Mesendoderm (in vitro differentiated cells): ENCODE data around the gene ZFHX2.

ENCODE experiments used
- DNase-seq: peaks from one replicate; pipeline ENCODE4 v3.0.0; 2013
- H2AK5ac ChIP-seq: 2 replicates; pipeline ENCODE4 v1.6.1; 2013; ENCODE audit warnings: low read length, inconsistent platforms
- H2BK120ac ChIP-seq: 2 replicates; pipeline ENCODE4 v1.6.1; 2013; ENCODE audit warnings: low read depth, mild to moderate bottlenecking, low read length, moderate library complexity, mixed read lengths
- H2BK15ac ChIP-seq: replicated peaks from 2 replicates; pipeline ENCODE4 v1.6.1; 2013; ENCODE audit warnings: low read depth, mild to moderate bottlenecking, moderate library complexity
- H2BK5ac ChIP-seq: 2 replicates; pipeline ENCODE4 v1.6.1; 2013; ENCODE audit warnings: low read length, inconsistent platforms
- H3K18ac ChIP-seq: 2 replicates; pipeline ENCODE4 v1.6.1; 2013; ENCODE audit warnings: mild to moderate bottlenecking, low read length, mixed read lengths
- H3K23ac ChIP-seq: one replicate; pipeline ENCODE4 v1.6.1; 2013; ENCODE audit warnings: low read length
- H3K27ac ChIP-seq: 2 replicates; pipeline ENCODE4 v1.5.1; 2013; ENCODE audit warnings: low read depth, mild to moderate bottlenecking, inconsistent platforms, low read length, moderate library complexity
- H3K27me3 ChIP-seq: 2 replicates; pipeline ENCODE4 v1.6.1; 2013; ENCODE audit warnings: low read length, control low read depth, mild to moderate bottlenecking, inconsistent platforms; ENCODE audit not compliant: insufficient read depth, poor library complexity
- H3K36me3 ChIP-seq: 2 replicates; pipeline ENCODE4 v1.6.1; 2013; ENCODE audit warnings: low read length, inconsistent platforms; ENCODE audit not compliant: control insufficient read depth, insufficient read depth
- H3K4ac ChIP-seq: one replicate; pipeline ENCODE4 v1.6.1; 2013; ENCODE audit warnings: low read depth, mild to moderate bottlenecking, low read length, moderate library complexity
- H3K4me1 ChIP-seq: 2 replicates; pipeline ENCODE4 v1.6.1; 2013; ENCODE audit warnings: low read depth, low read length, inconsistent platforms; ENCODE audit not compliant: control insufficient read depth
- H3K4me2 ChIP-seq: 2 replicates; pipeline ENCODE4 v1.6.1; 2013; ENCODE audit warnings: low read length
- H3K4me3 ChIP-seq: 2 replicates; pipeline ENCODE4 v1.5.1; 2013; ENCODE audit warnings: mild to moderate bottlenecking, low read length
- H3K56ac ChIP-seq: one replicate; pipeline ENCODE4 v1.6.1; 2013; ENCODE audit warnings: low read length
- H3K79me1 ChIP-seq: 2 replicates; pipeline ENCODE4 v1.6.1; 2013; ENCODE audit warnings: low read length, inconsistent platforms
- H3K79me2 ChIP-seq: 2 replicates; pipeline ENCODE4 v1.6.1; 2013; ENCODE audit warnings: mild to moderate bottlenecking, low read length; ENCODE audit not compliant: control insufficient read depth, insufficient read depth
- H3K9ac ChIP-seq: 2 replicates; pipeline ENCODE4 v1.6.1; 2013; ENCODE audit warnings: low read length, inconsistent platforms
- H4K5ac ChIP-seq: one replicate; pipeline ENCODE4 v1.6.1; 2013; ENCODE audit warnings: low read length
- H4K8ac ChIP-seq: one replicate; pipeline ENCODE4 v1.6.1; 2013; ENCODE audit warnings: low read depth, mild to moderate bottlenecking, control low read depth, low read length, moderate library complexity
- WGBS: extraction: QIAGEN DNeasy Blood & Tissue Kit; methylation state at CpG from one replicate; pipeline ENCODE4 v1.1.7; 2013; ENCODE audit warnings: low lambda C conversion rate, missing lambda C conversion rate; ENCODE audit not compliant: insufficient coverage; ENCODE audit errors: extremely low coverage; 5-methylcytosine and 5-hydroxymethylcytosine counted together

The ZFHX2 gene

DNA sequence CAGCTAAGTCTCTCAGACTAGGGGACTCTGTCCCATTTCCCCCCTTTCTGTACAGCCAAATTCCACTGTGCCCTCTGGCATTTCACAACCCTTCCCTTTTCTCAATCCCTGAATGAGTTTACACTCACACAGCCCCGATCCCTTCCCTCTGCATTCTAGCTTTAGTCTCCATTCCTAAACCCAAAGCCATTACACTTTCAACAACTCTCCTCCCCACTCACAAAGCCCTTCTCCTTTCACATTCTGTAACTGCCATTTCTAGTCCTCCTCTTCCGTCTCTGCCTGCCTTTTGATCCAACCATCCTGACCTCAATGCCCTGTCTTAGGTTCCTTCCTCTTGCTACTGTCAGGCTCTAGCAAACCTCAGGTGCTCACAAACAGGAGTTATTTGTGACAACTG is 3.6 kb downstream of the ZFHX2 start:
- no peak overlapping the region for H2BK15ac ChIP-seq
- H3K4me2 ChIP-seq = no peak overlapping the region
- H2AK5ac ChIP-seq = no peak overlapping the region
- H3K27ac ChIP-seq = no peak overlapping the region
- H3K4ac ChIP-seq = no peak overlapping the region
- WGBS = no CpG with 5 or more reads among the region's 2 CpGs
- H3K36me3 ChIP-seq = no peaks in the 10 kb centered on the region
- H3K4me3 ChIP-seq = no peak overlapping the region
- H2BK120ac ChIP-seq = no peak overlapping the region
- H3K56ac ChIP-seq = peak overlapping the region; percentile 0
- H3K4me1 ChIP-seq = peaks cover 22% of the 10 kb centered on the region
- no peak overlapping the region for H3K23ac ChIP-seq
- no peak overlapping the region for H2BK5ac ChIP-seq
- peaks cover 11% of the 10 kb centered on the region for H3K79me2 ChIP-seq
- DNase-seq = peak; percentile 18
- H3K27me3 ChIP-seq = no peaks in the 10 kb centered on the region
- no peak overlapping the region for H4K5ac ChIP-seq
- peak overlapping the region; percentile 1 for H3K9ac ChIP-seq
- no peak overlapping the region for H3K18ac ChIP-seq
- H3K79me1 ChIP-seq = peaks cover 2% of the 10 kb centered on the region
- H4K8ac ChIP-seq = no peak overlapping the region

DNA sequence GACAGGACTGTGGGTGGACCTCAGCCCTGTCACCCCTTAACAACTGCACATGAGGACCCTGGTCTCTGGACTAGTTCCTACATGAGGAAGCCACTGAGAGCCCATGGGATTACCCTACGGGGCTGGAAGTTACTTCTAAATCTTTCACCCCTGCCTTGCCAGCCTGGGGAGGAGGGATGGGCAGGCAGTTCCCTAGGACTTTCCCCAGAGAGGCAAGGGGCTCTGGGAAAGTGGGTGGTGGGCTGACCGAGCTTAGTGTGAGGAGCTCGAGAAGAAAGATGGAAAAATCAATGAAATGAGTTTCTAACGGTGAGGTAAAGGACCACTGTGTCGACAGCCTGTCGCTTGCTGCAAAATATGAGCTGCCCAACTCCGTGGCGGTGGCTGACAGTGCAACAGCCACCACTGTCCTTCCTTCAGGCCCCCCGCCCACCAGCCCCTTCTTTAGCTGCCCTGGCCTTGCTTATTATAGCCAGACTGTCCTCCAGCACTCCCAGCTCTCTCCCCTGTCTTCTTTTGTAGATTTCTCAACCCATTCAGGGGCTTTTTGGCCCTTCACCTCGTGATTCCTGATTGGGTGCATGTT is 5.0 kb downstream of the ZFHX2 start:
- Histone ChIP-seq H3K4me2 (no peak overlapping the region), H3K4ac (no peak overlapping the region), H3K79me2 (peaks cover 11% of the 10 kb centered on the region), H3K36me3 (no peaks in the 10 kb centered on the region), H3K9ac (no peak overlapping the region), H2BK120ac (no peak overlapping the region), H2BK5ac (no peak overlapping the region), H3K27ac (no peak overlapping the region), H3K18ac (no peak overlapping the region), H3K27me3 (no peaks in the 10 kb centered on the region), H3K4me1 (peaks cover 22% of the 10 kb centered on the region), H2AK5ac (no peak overlapping the region), H3K79me1 (peaks cover 2% of the 10 kb centered on the region), H4K5ac (no peak overlapping the region), H3K4me3 (no peak overlapping the region), H3K23ac (no peak overlapping the region), H3K56ac (peak overlapping the region; percentile 3), H2BK15ac (no peak overlapping the region), H4K8ac (no peak overlapping the region)
- no CpG with 5 or more reads among the region's 10 CpGs for WGBS
- DNase-seq = no peak

DNA sequence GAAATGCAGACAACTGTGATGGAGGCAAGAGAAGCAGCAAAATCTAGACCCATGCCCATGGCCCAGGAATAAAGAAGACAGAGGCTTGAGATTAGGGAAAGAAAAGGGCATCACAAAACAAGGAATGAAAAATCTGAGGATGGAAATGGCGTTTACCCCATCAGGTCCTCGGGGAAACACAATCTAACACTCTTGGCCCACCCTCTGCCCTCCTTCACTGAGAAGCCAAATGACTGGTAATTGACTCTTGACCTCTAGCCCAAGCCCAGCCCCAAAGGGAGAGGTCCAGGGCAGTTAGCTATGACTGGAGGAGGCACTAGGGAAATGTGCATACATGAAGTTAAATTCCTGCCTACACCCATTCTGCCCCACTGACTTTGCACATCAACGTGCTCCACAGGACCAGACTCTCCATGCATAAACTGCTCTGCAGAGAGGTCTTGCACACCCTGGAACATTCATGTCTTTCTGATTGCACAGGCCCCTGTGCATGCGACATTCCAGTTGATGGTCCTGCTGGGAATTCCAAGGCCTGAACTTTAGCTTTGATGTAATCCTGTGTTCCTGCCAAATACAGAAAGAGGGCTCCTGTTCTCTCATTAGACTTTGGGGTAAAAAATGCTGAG is 5.7 kb downstream of the ZFHX2 start:
- no peak overlapping the region for H2AK5ac ChIP-seq
- no peak overlapping the region for H3K56ac ChIP-seq
- H3K36me3 ChIP-seq = no peaks in the 10 kb centered on the region
- H4K5ac ChIP-seq = no peak overlapping the region
- no peak overlapping the region for H2BK15ac ChIP-seq
- no peak overlapping the region for H3K9ac ChIP-seq
- H3K4me1 ChIP-seq = peaks cover 22% of the 10 kb centered on the region
- H4K8ac ChIP-seq = no peak overlapping the region
- no peak for DNase-seq
- no peak overlapping the region for H3K4me2 ChIP-seq
- H3K79me1 ChIP-seq = peaks cover 2% of the 10 kb centered on the region
- no peak overlapping the region for H3K27ac ChIP-seq
- H2BK5ac ChIP-seq = no peak overlapping the region
- no peaks in the 10 kb centered on the region for H3K27me3 ChIP-seq
- WGBS = no CpG with 5 or more reads among the region's 4 CpGs
- H2BK120ac ChIP-seq = no peak overlapping the region
- no peak overlapping the region for H3K4ac ChIP-seq
- H3K4me3 ChIP-seq = no peak overlapping the region
- no peak overlapping the region for H3K23ac ChIP-seq
- H3K18ac ChIP-seq = no peak overlapping the region
- peaks cover 11% of the 10 kb centered on the region for H3K79me2 ChIP-seq

DNA sequence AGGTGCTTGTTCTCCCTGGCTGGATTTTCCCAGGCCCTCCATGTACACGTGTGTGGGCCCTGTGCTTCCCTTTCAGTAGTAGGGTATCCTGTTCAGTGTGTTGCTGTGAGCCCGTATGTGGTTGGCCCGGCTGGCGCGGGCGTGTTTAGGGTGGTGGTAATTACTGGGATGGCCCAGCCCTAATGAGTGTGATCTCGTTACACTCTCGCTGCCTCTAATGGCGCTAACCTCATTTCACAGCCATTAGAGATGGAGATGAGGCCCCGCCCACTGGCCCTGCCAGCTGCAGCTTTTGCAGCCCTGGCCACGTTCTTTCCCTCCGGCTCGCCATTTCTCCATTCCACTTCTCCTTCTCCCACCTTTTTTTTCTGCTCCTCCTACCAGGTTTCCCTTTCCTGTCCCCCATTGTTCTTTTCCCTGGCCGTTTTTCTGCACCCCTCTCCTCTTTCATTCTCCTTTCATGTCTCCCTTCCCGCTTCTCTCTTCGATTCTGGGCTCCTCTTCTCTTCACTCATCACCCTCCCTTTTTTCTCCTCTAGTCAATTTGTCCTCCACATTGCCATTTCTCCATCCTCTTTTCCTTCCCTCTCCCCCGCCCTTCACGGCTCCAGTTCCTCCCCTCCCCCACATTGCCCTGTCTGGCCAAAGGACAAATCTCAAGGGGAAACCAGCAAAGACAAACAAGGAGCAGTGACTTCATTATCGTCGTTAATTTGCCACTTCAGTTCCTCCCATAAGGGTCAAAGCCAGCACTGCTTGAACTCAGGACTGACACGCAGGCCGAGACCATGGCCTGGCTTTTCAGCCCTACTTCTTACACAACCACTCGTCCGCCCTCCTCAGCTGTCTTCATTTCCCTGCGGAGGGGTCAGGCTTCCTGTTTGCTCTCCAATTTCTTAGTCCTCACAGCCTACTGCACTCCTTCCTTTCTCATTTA is 6.8 kb downstream of the ZFHX2 start:
- Histone ChIP-seq H3K79me2 (peaks cover 2% of the 10 kb centered on the region), H3K18ac (peak overlapping the region; percentile 15), H3K56ac (peak overlapping the region; percentile 83), H3K79me1 (peaks cover 2% of the 10 kb centered on the region), H2BK120ac (no peak overlapping the region), H3K4me1 (peaks cover 18% of the 10 kb centered on the region), H4K8ac (no peak overlapping the region), H3K9ac (peak overlapping the region; percentile 55), H2AK5ac (peak overlapping the region; percentile 6), H2BK5ac (peak overlapping the region; percentile 69), H3K4me2 (peak overlapping the region; percentile 23), H2BK15ac (no peak overlapping the region), H3K4ac (no peak overlapping the region), H3K36me3 (no peaks in the 10 kb centered on the region), H4K5ac (no peak overlapping the region), H3K27me3 (no peaks in the 10 kb centered on the region), H3K23ac (peak overlapping the region; percentile 6), H3K4me3 (no peak overlapping the region), H3K27ac (no peak overlapping the region)
- DNase-seq = peak; percentile 80
- WGBS = no CpG with 5 or more reads among the region's 25 CpGs

DNA sequence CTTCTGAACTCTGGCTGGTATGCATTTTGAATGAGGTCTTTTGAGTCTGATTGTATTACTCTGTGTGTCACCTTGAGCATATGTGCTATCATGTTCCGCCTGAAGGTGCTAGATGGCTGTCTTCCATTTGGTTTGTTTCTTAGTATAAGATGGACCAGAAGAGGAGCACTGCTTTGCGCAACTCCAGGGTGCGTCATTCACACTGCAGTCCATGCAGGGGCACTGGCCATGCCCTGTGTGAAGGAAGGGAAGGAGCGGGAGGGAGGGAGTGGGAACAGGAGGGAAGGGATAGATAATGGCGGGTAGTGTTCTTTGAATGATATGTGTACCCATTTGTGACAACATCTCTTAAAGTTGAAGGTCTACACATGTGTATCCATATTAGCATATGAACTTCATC is 8.2 kb downstream of the ZFHX2 start:
- Histone ChIP-seq H3K9ac (no peak overlapping the region), H3K79me2 (no peaks in the 10 kb centered on the region), H3K36me3 (no peaks in the 10 kb centered on the region), H3K18ac (no peak overlapping the region), H2BK120ac (no peak overlapping the region), H3K4me2 (no peak overlapping the region), H3K27me3 (no peaks in the 10 kb centered on the region), H3K4ac (no peak overlapping the region), H4K5ac (no peak overlapping the region), H3K56ac (no peak overlapping the region), H3K23ac (no peak overlapping the region), H3K4me3 (no peak overlapping the region), H3K79me1 (peaks cover 2% of the 10 kb centered on the region), H2AK5ac (no peak overlapping the region), H3K27ac (no peak overlapping the region), H2BK5ac (no peak overlapping the region), H2BK15ac (no peak overlapping the region), H3K4me1 (peaks cover 27% of the 10 kb centered on the region), H4K8ac (no peak overlapping the region)
- WGBS = no CpG with 5 or more reads among the region's 5 CpGs
- no peak for DNase-seq
